ENCODE results near the gene KIAA1191.
"Not testable (repeated sequence)": the region's sequence is repeated elsewhere in the genome, so short reads cannot be mapped to it uniquely, and the experiment has no call there.

DNA sequence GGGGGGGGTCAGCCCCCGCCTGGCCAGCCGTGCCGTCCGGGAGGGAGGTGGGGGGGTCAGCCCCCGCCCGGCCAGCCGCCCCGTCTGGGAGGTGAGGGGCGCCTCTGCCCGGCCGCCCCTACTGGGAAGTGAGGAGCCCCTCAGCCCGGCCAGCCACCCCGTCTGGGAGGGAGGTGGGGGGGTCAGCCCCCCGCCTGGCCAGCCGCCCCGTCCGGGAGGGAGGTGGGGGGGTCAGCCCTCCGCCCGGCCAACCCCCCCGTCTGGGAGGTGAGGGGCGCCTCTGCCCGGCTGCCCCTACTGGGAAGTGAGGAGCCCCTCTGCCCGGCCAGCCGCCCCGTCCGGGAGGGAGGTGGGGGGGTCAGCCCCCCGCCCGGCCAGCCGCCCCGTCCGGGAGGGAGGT, 56.2 kb downstream of the KIAA1191 start:
- TF ChIP-seq, protein P1, sequence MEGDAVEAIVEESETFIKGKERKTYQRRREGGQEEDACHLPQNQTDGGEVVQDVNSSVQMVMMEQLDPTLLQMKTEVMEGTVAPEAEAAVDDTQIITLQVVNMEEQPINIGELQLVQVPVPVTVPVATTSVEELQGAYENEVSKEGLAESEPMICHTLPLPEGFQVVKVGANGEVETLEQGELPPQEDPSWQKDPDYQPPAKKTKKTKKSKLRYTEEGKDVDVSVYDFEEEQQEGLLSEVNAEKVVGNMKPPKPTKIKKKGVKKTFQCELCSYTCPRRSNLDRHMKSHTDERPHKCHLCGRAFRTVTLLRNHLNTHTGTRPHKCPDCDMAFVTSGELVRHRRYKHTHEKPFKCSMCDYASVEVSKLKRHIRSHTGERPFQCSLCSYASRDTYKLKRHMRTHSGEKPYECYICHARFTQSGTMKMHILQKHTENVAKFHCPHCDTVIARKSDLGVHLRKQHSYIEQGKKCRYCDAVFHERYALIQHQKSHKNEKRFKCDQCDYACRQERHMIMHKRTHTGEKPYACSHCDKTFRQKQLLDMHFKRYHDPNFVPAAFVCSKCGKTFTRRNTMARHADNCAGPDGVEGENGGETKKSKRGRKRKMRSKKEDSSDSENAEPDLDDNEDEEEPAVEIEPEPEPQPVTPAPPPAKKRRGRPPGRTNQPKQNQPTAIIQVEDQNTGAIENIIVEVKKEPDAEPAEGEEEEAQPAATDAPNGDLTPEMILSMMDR (conservative IDR thresholded peaks at IDR 0.05 in 1 of 2, IDR thresholded peaks at IDR 0.05 in 1 of 2; ENCODE audit: extremely low read depth in 1 of 2, insufficient read depth in 1 of 2, low read depth in 1 of 2, low read length in 2 of 2), result not testable (repeated sequence)
- not testable (repeated sequence) for TF ChIP-seq EZH2 (IDR thresholded peaks at IDR 0.05; ENCODE audit: borderline replicate concordance, low read length)
